ENCODE results near the gene COG3.

DNA sequence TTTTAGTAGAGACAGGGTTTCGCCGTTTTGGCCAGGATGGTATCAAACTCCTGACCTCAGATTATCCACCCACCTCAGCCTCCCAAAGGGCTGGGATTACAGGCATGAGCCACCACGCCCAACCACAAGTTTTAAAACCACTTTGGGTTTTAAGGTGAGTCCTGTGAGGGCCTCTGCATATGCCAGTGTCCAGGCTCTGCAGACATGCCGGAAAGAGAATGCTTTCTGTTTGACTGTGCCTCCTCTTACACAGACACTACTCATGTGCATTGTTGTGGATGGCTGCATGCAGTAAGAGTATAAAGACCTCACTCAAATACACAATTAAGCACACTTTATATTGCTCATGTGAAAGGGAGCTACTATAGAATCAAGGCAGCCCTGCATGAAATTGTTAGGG, 25.7 kb upstream of the COG3 start:
- TF ChIP-seq, protein P1, sequence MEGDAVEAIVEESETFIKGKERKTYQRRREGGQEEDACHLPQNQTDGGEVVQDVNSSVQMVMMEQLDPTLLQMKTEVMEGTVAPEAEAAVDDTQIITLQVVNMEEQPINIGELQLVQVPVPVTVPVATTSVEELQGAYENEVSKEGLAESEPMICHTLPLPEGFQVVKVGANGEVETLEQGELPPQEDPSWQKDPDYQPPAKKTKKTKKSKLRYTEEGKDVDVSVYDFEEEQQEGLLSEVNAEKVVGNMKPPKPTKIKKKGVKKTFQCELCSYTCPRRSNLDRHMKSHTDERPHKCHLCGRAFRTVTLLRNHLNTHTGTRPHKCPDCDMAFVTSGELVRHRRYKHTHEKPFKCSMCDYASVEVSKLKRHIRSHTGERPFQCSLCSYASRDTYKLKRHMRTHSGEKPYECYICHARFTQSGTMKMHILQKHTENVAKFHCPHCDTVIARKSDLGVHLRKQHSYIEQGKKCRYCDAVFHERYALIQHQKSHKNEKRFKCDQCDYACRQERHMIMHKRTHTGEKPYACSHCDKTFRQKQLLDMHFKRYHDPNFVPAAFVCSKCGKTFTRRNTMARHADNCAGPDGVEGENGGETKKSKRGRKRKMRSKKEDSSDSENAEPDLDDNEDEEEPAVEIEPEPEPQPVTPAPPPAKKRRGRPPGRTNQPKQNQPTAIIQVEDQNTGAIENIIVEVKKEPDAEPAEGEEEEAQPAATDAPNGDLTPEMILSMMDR (IDR thresholded peaks at IDR 0.05; ENCODE audit: insufficient read depth, low read length, poor library complexity, severe bottlenecking), result no peak
- no peak for TF ChIP-seq EZH2phosphoT487 (conservative IDR thresholded peaks at IDR 0.05; ENCODE audit: low read length)

All from SU-DHL-6 (cell line).